ENCODE data around the gene ACSM5.
"Not testable (repeated sequence)": the region's sequence is repeated elsewhere in the genome, so short reads cannot be mapped to it uniquely, and the experiment has no call there.

GRCh38 chr16:20483989-20484388, 74.7 kb downstream of the ACSM5 start:
- TF ChIP-seq ZNF138 (CRISPR knock-in tag; conservative IDR thresholded peaks at IDR 0.05); SMAD4 (CRISPR knock-in tag; IDR thresholded peaks at IDR 0.05): not testable (repeated sequence)

All from WTC11 (cell line).